Right cardiac atrium (tissue), 5 donors: ENCODE data around the gene TMEM39A. TPM values are rescaled to one million over a fixed set of nuclear protein-coding genes. Genes with fewer than 3 reads are reported as not detected.
A peak's percentile ranks its signal among the peaks of the same experiment; 100 is the strongest.

Experiments used
- ATAC-seq, 2 donors: fragments of 200-7000 bp; cut with Tn5 transposase; one replicate each; pipeline versions ENCODE4 v1.8.0 to v1.9.1; 2020; ENCODE audit warnings: moderate library complexity in 2 of 2, mild to moderate bottlenecking in 1 of 2
- DNase-seq, 3 donors: peaks; one replicate each; pipeline ENCODE4 v3.0.0-alpha.2; 2020
- H3K27ac ChIP-seq: one replicate; pipeline ENCODE4 v1.5.1; 2013; ENCODE audit warnings: mild to moderate bottlenecking, low read length, control low read depth, moderate library complexity
- H3K27me3 ChIP-seq: one replicate; pipeline ENCODE4 v1.6.1; 2013; ENCODE audit not compliant: control insufficient read depth, insufficient read depth
- H3K4me1 ChIP-seq: one replicate; pipeline ENCODE4 v1.6.1; 2013; ENCODE audit warnings: low read length; ENCODE audit not compliant: control insufficient read depth, insufficient read depth
- H3K4me3 ChIP-seq: one replicate; pipeline ENCODE4 v1.5.1; 2013; ENCODE audit warnings: low read length, control low read depth
- H3K9me3 ChIP-seq: one replicate; pipeline ENCODE4 v1.6.1; 2013; ENCODE audit warnings: low read length; ENCODE audit not compliant: control insufficient read depth
- WGBS: extraction: QIAGEN DNeasy Blood & Tissue Kit; methylation state at CpG from one replicate; pipeline ENCODE4 v1.1.7; 2013; 5-methylcytosine and 5-hydroxymethylcytosine counted together
- intact Hi-C, 4 donors: fragments of 100-400 bp; cut with DNase I; formaldehyde crosslinking; loops; one replicate each; pipeline versions ENCODE4 v1.11.0 to v1.14.0; 2022 to 2023
- polyA plus RNA-seq: library from polyadenylated mRNA; stranded (reverse); fragments of 200-250 nt; gene quantifications from one replicate; pipeline ENCODE4 v1.2.3, GENCODE V29; 2013
- total RNA-seq, 4 donors: library from RNA; stranded (reverse); fragmentation: NEBNext Ultra II Directional; extraction: Animal tissue kit (Norgen Biotek cat#: 25700); gene quantifications; one replicate each; pipeline ENCODE4 v1.2.1, GENCODE V29; 2021
- donor health status: healthy with polysubstance abuse.
- donor health status: DM: no; HTN: yes; CAD: no.
- donor health status: DM: no; HTN: no; CAD: no.
- donor health status: DM: no; HTN: yes; CAD: no; lungs with severe emphysema.
- donor health status: DM: yes; HTN: yes; CAD: no.

The TMEM39A gene
- total and polyA plus RNA-seq, 5 donors = 6.7 to 36.0 (median 21.4) TPM

DNA sequence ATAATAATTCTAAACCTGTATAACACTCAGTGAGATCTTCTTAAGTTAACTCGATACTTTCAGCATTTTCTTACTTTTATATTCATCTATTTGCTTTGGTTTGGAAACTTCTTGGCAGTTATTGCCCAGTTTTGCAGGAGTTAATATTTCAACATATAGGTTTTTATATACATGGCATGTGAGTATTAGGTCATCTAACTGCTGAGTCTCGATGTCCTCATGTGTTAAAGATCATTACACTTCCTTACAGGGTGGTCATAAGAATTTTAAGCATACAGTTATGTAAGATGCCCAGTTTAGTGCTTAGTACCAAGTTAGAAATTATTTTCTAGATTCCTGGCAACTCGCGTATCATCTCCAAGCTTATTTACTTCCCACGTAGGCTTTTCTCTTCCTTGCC, 62.9 kb downstream of the TMEM39A start:
- H3K4me1 ChIP-seq = no peaks in the 10 kb centered on the region
- ATAC-seq (no peak), DNase-seq (no peak)
- WGBS = 89% methylated on average over 5 of the region's 5 CpGs
- no peaks in the 10 kb centered on the region for H3K9me3 ChIP-seq
- no peak overlapping the region for H3K27ac ChIP-seq
- H3K27me3 ChIP-seq = no peaks in the 10 kb centered on the region
- no peak overlapping the region for H3K4me3 ChIP-seq
- intact Hi-C loops = no loop called here

DNA sequence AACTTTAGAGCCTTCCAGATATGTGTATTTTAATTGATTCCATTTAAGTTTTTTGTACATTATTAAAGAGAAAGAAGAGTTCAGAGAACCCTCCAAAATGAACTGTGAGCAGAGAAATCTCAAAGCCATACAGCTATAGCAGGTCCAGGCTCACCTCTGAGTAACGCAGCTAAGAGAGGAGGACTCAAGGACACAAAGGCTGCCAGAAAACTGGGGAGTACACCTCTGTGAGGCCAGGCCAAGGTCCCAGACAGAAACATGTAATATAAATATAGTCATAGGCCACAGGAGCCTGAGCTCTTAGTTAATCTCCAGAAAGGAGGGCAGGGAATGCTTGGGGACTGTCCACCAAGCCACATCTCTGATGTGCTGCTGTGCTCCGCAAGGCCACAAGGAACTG, 66.5 kb downstream of the TMEM39A start:
- Histone ChIP-seq H3K27me3 (no peaks in the 10 kb centered on the region), H3K4me3 (no peak overlapping the region), H3K4me1 (no peaks in the 10 kb centered on the region), H3K27ac (no peak overlapping the region), H3K9me3 (no peaks in the 10 kb centered on the region)
- ATAC-seq (no peak), DNase-seq (no peak)
- intact Hi-C loops = no loop called here
- 94% methylated on average over 2 of the region's 2 CpGs for WGBS

GRCh38 chr3:119395923-119396358, 67.5 kb downstream of the TMEM39A start:
- WGBS = 93% methylated on average over 2 of the region's 2 CpGs
- H3K4me1 ChIP-seq = no peaks in the 10 kb centered on the region

DNA sequence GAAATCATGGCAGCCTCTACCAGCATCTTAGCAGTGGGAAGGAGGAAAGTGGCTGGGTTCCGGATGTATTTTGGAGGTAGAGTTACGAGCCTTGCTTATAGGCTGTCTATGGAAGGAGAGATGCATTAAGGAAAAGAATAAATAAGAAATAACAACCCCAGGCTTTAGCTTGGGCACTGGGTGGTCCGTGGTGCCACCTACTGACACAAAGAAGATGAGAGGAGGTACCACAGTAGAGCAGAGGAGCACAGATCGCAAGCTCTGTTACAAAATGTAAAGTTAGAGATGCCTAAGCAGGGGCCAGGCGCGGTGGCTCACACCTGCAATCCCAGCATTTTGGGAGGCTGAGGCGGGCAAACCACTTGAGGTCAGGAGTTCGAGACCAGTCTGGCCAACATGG, 74.8 kb downstream of the TMEM39A start:
- Histone ChIP-seq H3K27ac (no peak overlapping the region), H3K27me3 (no peaks in the 10 kb centered on the region), H3K9me3 (no peaks in the 10 kb centered on the region), H3K4me1 (no peaks in the 10 kb centered on the region), H3K4me3 (no peak overlapping the region)
- intact Hi-C loops = no loop called here
- DNase-seq = no peak
- ATAC-seq = no peak
- WGBS = 88% methylated on average over 8 of the region's 8 CpGs

More at GRCh38 chr3:119395923-119396358, 67.5 kb downstream of the TMEM39A start:
- intact Hi-C loops = no loop called here
- ATAC-seq = no peak
- Histone ChIP-seq H3K4me3 (no peak overlapping the region), H3K9me3 (no peaks in the 10 kb centered on the region), H3K27ac (no peak overlapping the region), H3K27me3 (no peaks in the 10 kb centered on the region)
- no peak for DNase-seq

DNA sequence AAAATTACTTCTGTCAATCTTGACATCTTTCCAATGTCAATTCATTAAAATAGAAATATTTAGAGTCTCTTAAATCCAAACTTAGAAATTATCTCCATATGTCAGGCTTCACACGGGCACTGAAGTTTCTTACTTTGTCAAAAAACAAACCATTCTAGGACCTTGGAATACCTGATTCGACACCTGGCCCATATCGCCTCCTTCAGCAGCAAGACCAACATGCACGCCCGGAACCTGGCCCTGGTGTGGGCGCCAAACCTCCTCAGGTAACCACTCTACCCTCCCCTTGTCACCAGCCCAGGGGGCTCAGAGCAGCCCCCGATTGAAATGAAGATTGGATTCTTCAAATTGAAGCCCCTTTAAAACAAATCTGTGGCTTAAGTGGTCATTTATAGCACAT, 81.3 kb downstream of the TMEM39A start:
- no peak for DNase-seq
- H3K4me3 ChIP-seq = no peak overlapping the region
- H3K4me1 ChIP-seq = no peaks in the 10 kb centered on the region
- no peak for ATAC-seq
- H3K27me3 ChIP-seq = no peaks in the 10 kb centered on the region
- no peak overlapping the region for H3K27ac ChIP-seq
- intact Hi-C loops = no loop called here
- WGBS = 93% methylated on average over 7 of the region's 7 CpGs
- H3K9me3 ChIP-seq = no peaks in the 10 kb centered on the region

DNA sequence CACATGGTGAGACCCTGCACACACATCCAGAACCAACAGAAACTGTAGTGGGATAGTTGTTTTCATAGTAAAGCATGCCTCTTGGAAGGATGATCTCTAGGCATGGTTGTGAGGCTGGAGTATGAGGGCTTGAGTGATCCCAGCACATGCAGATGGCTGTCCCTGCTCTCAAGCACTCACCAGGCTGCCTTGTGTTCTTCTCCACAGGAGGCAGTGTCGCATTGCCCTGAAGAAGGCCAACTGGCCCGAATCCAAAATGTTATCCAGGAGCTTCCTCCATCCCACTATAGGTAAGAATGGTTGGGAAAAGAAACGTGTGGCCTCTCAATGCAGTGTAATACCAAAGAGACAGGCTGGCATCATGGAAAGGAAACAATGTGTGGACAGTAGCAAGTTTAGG, 82.7 kb downstream of the TMEM39A start:
- Histone ChIP-seq H3K9me3 (no peaks in the 10 kb centered on the region), H3K4me1 (no peaks in the 10 kb centered on the region), H3K4me3 (no peak overlapping the region), H3K27ac (no peak overlapping the region), H3K27me3 (no peaks in the 10 kb centered on the region)
- DNase-seq (no peak), ATAC-seq (peak in 1 of 2 donors; percentile 54)
- 52% methylated on average over 3 of the region's 3 CpGs for WGBS
- intact Hi-C loops = no loop called here

Other genes starting within 250 kb of the TMEM39A start
- gene B4GALT4, start 222.7 kb downstream of the TMEM39A start, total RNA-seq = 10 to 100 TPM; 11.9 to 20.1 (median 15.2) TPM
- gene B4GALT4, start 222.7 kb downstream of the TMEM39A start, polyA plus RNA-seq = 10.3 TPM
- 10 to 100 TPM; 41.3 to 52.3 (median 48.5) TPM for gene ARHGAP31, start 169.2 kb downstream of the TMEM39A start, total RNA-seq
- 14.6 TPM for gene ARHGAP31, start 169.2 kb downstream of the TMEM39A start, polyA plus RNA-seq
- 10 to 100 TPM in 1 of 4 donors, 1 to 10 TPM in 3; 5.9 to 14.1 (median 7.6) TPM for gene POGLUT1, start 5.3 kb upstream of the TMEM39A start, total RNA-seq
- gene POGLUT1, start 5.3 kb upstream of the TMEM39A start, polyA plus RNA-seq = 4.5 TPM
- gene TIMMDC1, start 34.9 kb upstream of the TMEM39A start, total RNA-seq = 100 to 1,000 TPM; 205 to 254 (median 232) TPM
- gene TIMMDC1, start 34.9 kb upstream of the TMEM39A start, polyA plus RNA-seq = 146 TPM
- under 1 TPM in 3 of 4 donors, not detected in 1; 0.17 to 0.54 (median 0.26) TPM for gene CD80, start 96.0 kb upstream of the TMEM39A start, total RNA-seq
- 0.14 TPM for gene CD80, start 96.0 kb upstream of the TMEM39A start, polyA plus RNA-seq
- gene ADPRH, start 115.9 kb upstream of the TMEM39A start, total RNA-seq = 10 to 100 TPM in 3 of 4 donors, 1 to 10 TPM in 1; 9.5 to 11.9 (median 10.3) TPM
- gene ADPRH, start 115.9 kb upstream of the TMEM39A start, polyA plus RNA-seq = 6.5 TPM
- gene PLA1A, start 134.3 kb upstream of the TMEM39A start, total RNA-seq = 1 to 10 TPM; 4.3 to 7.5 (median 5.5) TPM
- 4.4 TPM for gene PLA1A, start 134.3 kb upstream of the TMEM39A start, polyA plus RNA-seq
- gene POPDC2, start 197.0 kb upstream of the TMEM39A start, total RNA-seq = 100 to 1,000 TPM; 348 to 827 (median 453) TPM
- 504 TPM for gene POPDC2, start 197.0 kb upstream of the TMEM39A start, polyA plus RNA-seq
- 100 to 1,000 TPM; 108 to 138 (median 132) TPM for gene COX17, start 213.8 kb upstream of the TMEM39A start, total RNA-seq
- gene COX17, start 213.8 kb upstream of the TMEM39A start, polyA plus RNA-seq = 622 TPM
- gene CFAP91, start 239.4 kb upstream of the TMEM39A start, total RNA-seq = 1 to 10 TPM in 3 of 4 donors, under 1 TPM in 1; 0.80 to 1.7 (median 1.3) TPM
- gene CFAP91, start 239.4 kb upstream of the TMEM39A start, polyA plus RNA-seq = 0.50 TPM